PFSK-1 (cell line): Measurements from ENCODE around the gene IL4.

Experiments used
- POLR2AphosphoS5 ChIP-seq: IDR thresholded peaks from 2 replicates; pipeline ENCODE4 v1.6.1; 2012; ENCODE audit warnings: low read depth, mild to moderate bottlenecking, control low read depth, low read length, moderate library complexity
- TAF1 ChIP-seq: IDR thresholded peaks from 2 replicates; pipeline ENCODE4 v1.6.1; 2012; ENCODE audit warnings: low read length, control low read depth, borderline replicate concordance; ENCODE audit not compliant: insufficient read depth
- TF ChIP-seq, protein P1 (sequence below), 2 experiments: IDR thresholded peaks; 2 replicates each; pipeline versions ENCODE4 v1.6.1 to v1.8.0; 2011 to 2012; ENCODE audit warnings: low read depth in 2 of 2, low read length in 2 of 2, control low read depth in 1 of 2, inconsistent platforms in 1 of 2, mild to moderate bottlenecking in 1 of 2, moderate library complexity in 1 of 2; ENCODE audit not compliant: insufficient read depth in 1 of 2

DNA sequence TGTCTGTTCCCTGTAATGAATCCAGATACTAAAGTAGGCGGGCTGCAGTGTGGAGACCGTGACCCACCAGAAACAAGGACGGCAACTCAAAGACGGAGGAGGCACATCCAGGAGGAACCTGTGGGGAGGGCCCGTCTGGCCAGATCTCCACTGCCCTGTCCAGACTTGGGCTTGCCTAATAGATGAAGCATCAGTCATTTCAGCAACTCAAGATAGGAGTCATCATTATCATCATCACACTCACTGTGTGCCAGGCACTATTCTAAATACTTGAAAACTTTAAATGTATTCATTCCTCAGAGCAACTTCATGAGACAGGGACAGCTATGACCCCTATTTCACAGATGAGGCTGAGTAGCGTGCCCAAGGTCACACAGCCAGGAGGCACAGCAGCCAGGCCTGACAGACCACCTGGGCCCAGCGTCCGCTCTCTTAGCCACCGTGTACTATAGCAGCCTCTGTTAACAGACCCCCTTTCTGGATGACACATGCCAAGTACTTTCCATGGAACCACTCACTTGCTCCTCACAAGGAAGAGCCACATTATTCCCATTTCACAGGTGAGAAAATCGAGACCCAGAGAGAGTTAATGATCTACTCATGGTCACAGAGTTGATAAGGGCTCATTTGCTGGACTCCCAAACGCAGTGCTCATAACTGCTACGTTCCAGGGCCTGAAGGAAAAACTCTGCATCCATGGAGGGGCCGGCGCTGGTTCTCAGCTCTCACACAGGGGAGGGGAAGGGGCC, 4.9 kb upstream of the IL4 start:
- no peak for TF ChIP-seq POLR2AphosphoS5
- TF ChIP-seq, protein P1, sequence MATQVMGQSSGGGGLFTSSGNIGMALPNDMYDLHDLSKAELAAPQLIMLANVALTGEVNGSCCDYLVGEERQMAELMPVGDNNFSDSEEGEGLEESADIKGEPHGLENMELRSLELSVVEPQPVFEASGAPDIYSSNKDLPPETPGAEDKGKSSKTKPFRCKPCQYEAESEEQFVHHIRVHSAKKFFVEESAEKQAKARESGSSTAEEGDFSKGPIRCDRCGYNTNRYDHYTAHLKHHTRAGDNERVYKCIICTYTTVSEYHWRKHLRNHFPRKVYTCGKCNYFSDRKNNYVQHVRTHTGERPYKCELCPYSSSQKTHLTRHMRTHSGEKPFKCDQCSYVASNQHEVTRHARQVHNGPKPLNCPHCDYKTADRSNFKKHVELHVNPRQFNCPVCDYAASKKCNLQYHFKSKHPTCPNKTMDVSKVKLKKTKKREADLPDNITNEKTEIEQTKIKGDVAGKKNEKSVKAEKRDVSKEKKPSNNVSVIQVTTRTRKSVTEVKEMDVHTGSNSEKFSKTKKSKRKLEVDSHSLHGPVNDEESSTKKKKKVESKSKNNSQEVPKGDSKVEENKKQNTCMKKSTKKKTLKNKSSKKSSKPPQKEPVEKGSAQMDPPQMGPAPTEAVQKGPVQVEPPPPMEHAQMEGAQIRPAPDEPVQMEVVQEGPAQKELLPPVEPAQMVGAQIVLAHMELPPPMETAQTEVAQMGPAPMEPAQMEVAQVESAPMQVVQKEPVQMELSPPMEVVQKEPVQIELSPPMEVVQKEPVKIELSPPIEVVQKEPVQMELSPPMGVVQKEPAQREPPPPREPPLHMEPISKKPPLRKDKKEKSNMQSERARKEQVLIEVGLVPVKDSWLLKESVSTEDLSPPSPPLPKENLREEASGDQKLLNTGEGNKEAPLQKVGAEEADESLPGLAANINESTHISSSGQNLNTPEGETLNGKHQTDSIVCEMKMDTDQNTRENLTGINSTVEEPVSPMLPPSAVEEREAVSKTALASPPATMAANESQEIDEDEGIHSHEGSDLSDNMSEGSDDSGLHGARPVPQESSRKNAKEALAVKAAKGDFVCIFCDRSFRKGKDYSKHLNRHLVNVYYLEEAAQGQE (IDR thresholded peaks at IDR 0.05; ENCODE audit: insufficient read depth in 1 of 2, low read depth in 2 of 2, low read length in 2 of 2): no peak
- no peak for TF ChIP-seq TAF1
